HG03045 (cell line): ENCODE results near the gene ZNF839.
"Not testable (repeated sequence)": the region's sequence is repeated elsewhere in the genome, so short reads cannot be mapped to it uniquely, and the experiment has no call there.

Source experiments
- ATAC-seq: cut with Tn5 transposase; IDR thresholded peaks from one replicate; pipeline ENCODE4 v1.9.1; 2021; ENCODE audit warnings: mild to moderate bottlenecking, moderate library complexity; ENCODE audit not compliant: unreplicated experiment

ZNF839 gene

DNA sequence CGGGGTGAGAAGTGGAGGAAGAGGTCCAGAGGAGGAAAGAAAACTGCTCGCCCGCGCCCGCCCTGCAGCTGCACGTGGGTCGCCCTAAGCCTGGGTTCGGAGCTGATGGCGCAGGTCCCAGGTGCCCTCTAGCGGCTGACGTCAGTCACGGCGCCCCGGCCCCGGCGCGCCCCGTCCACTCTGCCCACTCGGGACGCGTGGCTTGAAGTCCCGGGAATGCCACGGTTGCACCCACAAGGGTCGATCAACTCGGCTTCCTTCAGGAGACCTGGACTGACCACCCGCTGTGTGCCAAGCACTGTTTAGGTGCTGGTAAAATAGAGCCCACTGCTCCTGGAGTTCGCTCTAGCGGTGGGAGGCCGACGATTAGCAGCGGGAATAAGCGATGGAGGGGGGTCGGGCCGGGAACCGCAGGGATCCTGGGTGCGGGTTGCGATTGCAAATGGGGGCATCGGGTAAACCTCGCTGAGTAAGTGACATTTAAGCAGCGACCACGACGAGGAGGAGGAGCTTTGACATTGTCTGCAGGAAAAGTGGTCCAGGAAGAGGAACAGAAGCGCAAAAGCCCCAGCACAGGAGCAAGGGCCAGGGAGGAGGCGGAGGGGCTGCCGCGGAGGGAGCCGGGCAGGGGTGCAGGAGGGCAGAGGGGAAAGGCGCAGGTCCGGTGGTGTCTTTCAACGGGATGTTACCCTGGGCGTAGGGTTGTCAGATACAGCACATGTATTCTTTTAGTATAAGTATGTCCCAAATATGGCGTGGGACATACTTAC lies 5.1 kb upstream of the ZNF839 start:
- peak; percentile 61 for ATAC-seq

DNA sequence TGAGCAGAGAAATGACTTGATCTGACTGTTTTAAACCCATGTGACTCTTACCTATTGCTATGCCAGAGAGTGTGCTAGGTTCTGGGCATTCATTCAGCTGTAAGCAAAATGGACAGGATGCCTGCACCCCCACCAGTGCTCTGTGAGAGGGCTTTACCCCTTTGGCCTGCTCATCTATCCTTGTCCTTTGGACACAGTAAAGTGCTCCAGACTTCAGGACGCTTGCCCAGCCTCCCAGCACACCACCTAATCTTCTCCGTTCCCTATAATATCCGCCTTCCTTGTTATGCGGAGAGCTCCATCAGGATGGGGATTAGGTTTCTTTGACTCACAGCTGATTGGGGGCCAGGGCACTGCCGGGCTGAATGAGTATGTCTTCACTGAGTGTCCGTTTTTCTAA lies 4.4 kb upstream of the ZNF839 start:
- ATAC-seq = no peak

DNA sequence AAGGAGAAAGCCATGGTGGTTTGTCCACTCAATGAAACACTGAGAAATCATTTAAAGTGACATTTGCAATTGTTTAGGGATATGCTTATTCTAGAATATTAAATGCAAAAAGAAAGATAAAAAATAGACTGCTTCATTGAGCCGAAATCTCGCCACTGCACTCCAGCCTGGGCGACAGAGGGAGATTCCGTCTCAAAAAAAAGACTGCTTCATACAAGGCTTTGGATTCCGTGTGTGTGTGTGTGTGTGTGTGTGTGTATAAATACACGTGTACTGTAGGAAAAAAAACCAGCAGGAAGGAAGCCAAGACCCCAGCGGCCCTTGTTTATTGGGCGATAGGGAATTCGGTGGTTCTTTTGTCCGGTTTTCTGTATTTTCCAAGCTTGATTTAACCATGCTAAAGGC lies 3.2 kb upstream of the ZNF839 start:
- ATAC-seq = no peak

DNA sequence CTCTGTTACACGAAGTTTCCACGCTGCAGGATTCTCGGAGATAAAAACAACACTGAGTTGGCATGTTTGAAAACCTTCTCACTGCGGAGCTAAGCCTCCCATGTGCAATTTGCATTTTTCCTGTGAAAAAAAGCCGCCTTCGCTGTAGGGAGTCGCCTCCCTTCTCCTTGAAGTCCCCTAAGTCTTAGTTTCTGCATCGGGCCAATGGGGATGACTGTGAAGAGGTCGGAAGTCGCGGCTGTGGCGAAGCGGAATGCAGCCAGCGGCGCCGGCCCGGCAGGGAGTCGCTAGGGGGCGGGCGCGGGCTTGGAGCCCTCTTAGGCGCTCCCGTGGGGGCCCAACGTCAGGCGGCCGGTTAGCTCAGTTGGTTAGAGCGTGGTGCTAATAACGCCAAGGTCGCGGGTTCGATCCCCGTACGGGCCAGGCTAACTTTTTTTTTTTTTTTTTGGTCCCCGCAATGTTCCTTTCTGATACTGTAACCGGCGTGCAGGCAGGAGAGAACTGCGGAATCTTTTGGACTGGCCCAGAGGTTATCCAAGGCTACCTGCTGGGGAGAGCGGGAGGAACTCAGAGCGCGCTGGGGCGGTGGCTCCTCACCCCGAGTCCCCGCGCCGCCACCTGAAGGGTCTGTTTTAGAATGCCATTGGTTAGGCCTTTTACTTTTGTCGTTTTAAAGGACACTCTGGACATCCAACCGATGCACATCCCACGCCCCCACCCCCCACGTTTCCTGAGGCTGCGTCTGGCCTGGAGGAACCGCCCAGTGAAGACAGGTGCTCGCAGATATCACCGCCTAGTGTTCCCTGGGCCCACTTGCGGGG lies 2.6 kb upstream of the ZNF839 start:
- ATAC-seq = peak; percentile 56

DNA sequence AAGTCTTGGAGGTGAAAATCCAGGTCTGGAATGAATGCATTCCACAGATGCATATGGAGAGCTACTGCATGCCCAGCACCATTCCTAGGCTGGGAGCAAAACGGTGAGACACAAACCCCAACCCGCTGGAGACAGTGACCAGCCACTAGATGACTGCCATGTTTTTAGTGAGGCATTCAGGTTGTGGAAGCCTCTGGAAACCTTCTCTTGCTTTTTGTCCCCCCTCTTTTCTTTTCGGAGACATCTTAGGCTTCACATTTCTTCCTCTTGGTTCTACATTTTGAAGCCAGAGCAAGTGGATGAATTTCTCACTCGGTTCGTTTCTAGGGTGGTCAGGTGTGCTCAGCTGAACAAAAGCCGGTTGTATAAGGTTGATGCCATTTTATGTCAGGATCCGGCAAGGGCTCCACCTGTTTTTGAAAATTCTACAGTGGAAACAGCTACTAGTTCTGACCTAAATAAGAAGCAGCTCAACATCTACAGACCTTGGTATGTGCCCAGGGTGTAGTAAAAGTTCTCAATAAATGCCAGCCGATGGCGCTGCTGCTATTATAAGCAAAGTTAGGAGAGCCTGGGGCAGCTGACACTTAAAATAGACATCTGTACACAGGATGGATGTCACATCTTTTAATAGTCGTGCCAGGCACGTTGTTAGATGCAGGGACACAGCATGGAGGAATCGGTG lies 1.8 kb upstream of the ZNF839 start:
- no peak for ATAC-seq

DNA sequence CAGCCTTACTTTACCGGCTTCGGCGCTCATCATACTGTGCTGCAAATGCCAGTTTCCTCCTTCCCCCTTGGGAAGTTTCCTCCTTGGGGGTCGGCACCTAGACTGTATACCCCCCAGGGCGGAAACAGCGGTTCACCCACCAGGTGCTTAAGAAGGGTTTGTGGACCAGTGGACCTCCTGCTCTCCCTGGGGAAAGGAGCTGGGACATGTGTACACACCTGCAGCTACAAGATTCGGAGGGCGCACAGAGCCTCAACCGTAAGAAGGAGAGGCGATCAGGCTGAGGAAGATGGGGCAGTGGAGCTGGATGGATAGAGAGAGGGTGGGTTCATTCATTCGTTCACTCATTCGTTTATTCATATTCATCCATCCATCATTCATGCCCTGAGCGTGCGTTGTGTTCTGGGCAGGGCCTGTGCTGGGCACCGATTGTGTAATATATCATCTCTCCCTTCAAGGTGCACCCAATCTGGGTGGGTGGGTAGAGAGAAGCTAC lies 717 bp upstream of the ZNF839 start:
- no peak for ATAC-seq

DNA sequence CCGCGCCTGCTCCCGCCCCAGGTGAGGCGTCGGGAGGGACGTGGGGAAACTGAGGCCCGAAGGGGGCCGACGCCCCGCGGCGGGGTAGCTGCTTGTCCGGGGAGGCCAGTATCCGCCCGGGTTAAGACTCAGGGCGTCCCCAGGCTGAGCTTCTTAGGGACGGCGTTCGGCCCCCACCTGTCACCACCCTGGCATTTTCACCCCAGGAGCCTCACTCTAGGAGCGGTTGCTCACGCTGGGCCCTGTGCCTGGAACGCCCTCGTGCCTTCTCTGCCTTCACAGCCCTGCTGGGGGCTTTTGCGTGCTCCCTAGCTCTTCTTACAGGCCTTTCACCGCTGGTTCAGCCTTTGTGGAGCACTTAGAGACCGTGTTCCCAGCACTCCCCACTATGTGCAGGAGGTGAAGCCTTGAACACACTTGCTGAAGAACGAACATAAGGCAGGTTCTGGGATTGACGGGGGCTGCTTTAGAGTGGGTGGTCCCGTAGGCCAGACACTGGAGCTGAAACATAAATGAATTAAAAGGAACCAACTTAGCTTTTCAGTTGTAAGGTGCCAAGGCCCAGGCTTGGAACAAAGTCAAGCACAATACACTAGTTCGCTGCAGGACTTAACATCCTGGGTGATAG lies 601 bp downstream of the ZNF839 start:
- peak; percentile 17 for ATAC-seq

DNA sequence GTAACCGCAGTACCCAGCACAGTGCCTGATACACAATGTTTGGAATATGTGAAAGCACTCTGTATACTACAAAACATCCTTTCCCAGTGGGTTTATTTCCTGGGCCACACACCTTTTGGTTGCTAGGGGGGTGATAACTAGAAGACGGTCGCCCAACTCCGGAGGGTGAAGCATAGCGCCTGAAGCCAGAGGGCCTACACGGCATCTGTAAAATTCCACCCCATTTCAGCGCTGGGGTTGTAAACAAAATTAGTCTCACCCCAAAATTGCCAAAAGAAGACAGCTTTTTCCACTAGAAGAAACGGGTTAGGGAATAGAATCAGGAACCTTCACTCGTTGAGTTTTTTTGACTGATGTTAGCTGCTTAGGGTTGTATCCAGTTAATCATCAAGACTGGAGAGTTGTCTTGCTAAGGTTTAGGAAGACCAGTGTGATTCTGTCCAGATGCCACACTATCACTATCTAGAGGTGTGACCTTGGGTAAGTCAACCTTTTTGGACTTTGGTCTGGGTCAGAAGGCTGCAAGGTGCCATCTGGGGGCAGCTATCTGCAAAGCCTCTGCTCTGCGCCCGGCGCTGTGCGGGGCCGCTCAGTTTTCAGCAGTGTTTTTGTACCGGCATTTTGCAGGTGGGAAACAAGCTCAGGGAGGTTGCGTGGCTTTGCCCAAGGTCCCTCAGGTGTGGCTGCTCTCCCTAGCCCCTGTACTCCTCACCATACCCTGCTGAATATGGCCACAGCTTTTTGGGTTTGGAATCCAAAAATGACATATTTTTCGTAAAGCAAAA lies 1.3 kb downstream of the ZNF839 start:
- ATAC-seq = no peak

DNA sequence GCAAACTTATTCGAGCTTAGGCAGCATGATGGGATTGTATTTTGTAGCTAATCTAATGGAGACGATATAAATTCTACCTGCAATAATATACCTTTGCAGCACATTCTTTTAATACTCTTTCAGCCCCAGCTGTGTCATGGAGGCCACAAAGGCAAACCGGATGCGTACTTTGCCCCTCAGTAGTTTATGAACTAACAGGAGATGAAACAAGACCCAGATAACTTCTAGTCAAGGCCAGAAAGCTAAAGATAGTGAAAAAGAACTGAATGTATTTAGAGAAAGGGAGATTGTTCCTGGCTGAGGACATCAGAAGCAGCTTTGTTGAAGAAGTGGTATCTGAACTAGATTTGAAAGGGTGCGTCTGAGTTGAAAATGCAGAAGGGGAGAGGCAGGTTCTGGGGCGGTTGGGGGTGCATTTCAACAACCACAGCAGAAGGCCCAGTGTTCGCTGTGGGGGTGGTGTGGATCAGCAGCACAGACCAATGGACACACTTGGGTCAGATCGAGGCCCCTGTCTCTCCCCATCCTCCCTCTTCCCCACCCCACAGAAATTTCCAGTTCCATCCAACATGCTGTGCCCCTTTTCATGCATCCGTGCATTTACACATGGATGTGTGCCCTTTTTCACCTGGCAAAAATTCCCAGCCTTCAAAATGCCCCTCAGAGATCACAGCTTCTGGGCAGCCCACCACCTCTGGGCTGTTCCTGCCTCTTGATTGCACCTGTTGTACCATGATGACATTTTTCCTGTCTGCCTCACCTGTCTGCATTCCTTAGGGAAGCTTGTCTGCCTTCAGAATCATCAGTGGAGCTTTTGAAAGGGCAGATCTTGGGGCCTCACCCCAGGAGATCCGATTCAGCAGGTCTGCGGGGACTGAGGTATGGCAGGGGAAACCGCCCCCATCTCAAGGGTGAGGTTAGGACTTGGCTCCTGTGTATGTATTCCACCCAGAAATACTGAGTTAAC lies 2.2 kb downstream of the ZNF839 start:
- ATAC-seq = no peak

DNA sequence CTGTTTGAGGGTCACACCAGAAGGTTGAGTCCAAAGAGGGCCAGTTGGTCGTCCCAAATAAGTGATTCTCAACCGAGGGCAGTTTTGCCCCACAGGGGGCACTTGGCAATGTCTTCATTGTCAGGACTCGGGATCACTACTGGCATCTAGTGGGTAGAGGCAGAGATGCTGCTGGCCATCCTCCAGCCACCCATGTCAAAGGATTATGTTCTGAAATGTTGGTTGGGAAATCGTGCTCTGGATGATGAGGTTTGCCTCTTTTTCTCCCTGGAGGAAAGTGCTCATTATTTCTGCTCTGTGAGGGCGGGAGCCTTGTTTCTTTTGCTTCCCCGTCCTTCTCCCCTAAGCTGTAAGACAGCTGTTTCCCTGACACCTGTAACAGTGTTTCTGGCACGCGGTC lies 3.6 kb downstream of the ZNF839 start:
- no peak for ATAC-seq

DNA sequence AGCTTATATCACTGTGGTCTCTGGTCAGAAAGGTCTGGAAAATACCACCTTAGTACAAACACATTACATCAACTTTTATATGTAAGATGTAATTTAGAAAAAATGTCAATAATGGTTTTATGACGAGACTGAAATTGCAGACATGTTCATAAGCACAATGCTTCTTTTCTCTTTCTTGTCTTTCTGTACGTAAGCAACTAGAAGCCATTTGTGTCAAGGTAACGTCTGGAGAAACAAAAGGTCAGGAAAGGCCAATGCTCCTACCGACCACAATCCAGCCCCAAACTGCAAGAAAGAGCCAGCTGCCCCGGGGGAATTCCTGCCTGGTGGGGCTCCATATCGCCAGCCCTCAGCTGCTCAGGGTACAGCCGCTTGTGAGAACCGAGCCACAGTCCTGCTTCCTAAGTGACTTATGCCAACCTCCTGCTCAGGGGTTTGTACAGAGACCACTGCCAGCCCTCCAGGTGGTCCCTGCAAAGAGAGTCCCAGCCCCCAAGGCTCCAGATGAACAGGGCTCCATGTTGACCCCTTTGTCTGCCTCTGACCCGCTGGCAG lies 6.3 kb downstream of the ZNF839 start:
- no peak for ATAC-seq

DNA sequence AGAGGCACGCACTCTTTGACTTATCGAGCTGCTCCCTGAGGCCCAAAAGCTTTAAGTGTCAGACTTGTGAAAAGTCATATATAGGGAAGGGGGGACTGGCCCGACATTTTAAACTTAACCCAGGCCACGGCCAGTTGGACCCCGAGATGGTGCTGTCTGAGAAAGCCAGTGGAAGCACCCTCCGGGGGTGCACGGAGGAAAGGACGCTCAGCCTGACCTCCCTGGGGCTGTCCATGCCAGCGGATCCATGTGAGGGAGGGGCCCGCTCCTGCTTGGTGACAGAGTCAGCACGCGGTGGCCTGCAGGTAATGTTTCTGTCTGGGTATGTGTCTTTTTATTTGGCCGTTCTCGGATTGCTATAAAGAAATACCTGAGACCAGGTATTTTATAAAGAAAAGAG lies 7.0 kb downstream of the ZNF839 start:
- ATAC-seq = no peak

DNA sequence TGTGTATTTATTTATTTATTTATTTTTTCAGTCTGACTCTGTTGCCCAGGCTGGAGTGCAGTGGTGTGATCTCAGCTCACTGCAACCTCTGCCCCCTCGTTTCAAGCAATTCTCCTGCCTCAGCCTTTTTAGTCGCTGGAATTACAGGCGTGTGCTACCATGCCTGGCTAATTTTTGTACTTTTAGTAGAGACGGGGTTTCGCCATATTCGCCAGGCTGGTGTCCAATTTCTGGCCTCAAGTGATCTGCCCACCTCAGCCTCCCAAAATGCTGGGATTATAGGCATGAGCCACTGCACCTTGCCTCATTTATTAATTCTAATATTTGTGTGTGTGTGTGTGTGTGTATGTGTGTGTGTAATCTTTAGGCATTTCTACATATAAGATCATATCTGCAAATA lies 9.8 kb downstream of the ZNF839 start:
- not testable (repeated sequence) for ATAC-seq

DNA sequence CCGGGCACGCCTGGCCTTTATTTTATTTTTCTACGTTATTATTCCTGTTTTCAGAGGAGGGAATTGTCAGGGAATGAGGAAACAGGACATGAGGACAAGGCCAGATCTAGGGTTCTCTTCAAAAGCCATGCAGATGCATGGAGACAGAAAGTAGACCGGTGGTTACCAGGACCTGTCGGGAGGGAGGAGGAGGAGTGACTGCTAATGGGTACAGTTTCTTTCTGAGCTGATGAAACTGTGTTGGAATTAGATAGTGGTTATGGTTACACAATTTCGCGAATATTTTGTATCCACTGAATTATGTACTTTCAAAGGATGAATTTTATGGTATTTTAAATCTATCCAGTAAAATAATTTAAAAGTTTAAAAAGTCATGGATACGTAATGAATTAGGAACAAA lies 11.3 kb downstream of the ZNF839 start:
- ATAC-seq = no peak

DNA sequence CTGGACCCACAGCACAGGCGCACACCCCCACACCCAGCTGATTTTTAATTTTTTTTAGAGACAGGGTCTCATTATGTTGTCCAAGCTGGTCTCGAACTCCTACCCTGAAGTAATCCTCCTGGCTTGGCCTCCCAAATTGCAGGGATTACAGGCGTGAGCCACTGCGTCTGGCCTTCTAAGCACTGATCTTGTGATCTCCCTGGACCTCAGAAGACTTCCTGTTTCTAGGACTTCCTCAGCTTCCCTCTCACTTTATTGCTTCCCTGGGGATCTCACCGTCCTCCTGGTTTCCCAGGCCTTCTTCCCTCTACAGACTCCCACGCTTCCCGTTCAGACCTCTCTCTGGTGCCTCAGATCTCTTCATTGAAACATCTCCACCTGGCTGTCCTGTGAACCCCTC lies 13.8 kb downstream of the ZNF839 start:
- ATAC-seq = no peak

DNA sequence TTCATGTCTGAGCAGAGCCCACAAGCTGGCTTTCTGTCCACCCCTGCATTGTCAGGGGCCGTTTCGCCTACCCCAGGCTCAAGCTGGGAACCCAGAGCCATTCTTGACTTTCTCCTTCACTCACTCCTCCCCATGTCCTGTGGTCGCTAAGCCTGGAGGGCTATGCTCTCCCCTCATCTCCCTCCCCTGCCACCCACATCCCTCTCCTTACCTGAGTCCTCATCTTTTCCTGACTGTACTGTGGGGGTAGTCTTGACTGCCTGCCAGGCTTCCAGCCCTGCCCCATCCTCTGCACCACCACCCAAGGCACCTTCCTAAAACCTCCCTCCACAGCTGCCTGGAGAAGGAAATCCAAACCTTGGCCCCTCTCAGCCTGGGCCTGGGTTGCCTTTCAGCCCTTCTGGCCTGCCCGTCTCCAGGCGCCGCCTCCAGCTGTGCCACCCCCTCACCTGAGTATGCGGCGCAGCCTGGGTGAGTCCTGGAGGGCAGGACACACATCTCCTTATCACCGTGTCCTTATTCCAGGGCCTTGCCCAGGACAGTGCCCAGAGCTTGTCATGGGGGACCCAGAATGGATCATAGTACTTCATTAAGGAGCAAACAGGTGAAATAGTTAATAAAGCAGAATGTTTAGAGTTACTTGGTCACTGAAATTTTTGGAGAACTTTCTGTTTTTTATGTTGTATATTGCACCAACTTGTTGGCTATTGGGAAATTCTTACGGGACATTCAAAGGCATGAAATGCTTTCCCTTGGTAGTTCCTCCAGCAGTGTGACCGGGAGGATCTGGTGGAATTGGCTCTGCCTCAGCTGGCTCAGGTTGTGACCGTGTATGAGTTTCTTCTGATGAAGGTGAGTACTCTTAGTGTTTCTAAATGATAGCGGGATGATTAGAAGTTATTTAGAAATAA lies 14.5 kb downstream of the ZNF839 start:
- ATAC-seq = no peak

DNA sequence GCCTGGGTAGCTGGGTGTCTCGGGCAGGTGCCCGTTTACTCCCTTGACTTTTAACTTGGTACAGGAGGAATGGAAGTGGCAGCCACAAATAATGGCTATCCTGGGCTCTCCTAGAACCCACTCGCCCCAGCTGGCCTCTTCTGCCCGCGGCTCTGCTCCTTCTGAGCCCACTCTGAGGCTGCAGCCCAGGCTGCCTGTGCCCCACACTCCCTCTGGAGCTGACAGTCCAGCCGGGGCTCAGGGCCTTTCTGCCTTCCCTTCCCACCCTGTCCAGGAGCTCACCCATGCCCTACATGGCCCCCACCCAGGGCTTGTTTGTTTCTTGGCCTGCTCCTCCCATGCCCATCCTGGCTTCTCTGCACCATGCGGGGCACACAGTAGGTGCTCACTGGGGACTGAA lies 15.6 kb downstream of the ZNF839 start:
- ATAC-seq = no peak

DNA sequence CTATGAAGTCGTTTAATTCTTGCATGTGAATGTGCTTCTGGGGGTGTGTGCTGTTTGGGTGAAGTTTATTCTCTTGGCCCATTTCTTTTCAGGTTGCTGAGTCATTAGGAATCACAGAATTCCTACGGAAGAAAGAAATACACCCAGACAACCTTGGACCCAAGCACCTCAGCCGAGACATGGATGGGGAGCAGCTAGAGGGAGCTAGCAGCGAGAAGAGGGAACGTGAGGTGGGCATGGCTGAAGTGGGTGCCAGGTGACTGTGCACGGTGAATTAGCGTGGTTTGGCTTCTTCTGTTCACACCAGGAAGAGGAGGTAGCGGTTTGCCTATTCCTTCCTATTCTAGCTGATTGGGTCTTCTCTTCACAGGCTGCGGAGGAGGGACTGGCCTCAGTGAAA lies 19.2 kb downstream of the ZNF839 start:
- no peak for ATAC-seq
